ENCODE results near the gene CDCP2. TPM values are rescaled to one million over a fixed set of nuclear protein-coding genes. Genes with fewer than 3 reads are reported as not detected.

The CDCP2 gene
- total and polyA plus RNA-seq, 2 donors (not counting 1 experiment from before 2014, with no cell fraction given), result 0.25 TPM; not detected in 1

- peaks cover 0 to 30% of the 10 kb centered on the region in 2 experiments for H3K36me3 ChIP-seq (replicated peaks in 1 of 2; ENCODE audit: control extremely low read depth in 1 of 2, control insufficient read depth in 1 of 2, extremely low read depth in 1 of 2, insufficient read depth in 2 of 2, low read length in 1 of 2)
- ChIA-PET POLR2A (no interaction called here), CTCF (interaction anchor here (2.0 kb wide), 1 partner anchor 401 kb away, joined by 6 read pairs; no protein-coding TSS in a partner anchor)
- no peaks in the 10 kb centered on the region for H3K9me3 ChIP-seq (ENCODE audit: control extremely low read depth in 1 of 3, control insufficient read depth in 2 of 3, insufficient read depth in 1 of 3, low read length in 2 of 3)
- H2AFZ ChIP-seq (ENCODE audit: insufficient read depth, low read depth, low read length, poor library complexity, severe bottlenecking), result no peak overlapping the region
- Mint-ChIP-seq H3K27ac (no peak overlapping the region), H3K4me1 (no peaks in the 10 kb centered on the region), H3K9me3 (ENCODE audit: insufficient read depth) (no peaks in the 10 kb centered on the region), H3K4me3 (no peak overlapping the region), H3K27me3 (no peaks in the 10 kb centered on the region)
- no peak overlapping the region for H3K9ac ChIP-seq (ENCODE audit: low read length)
- 94% methylated on average over 2 of the region's 5 CpGs for WGBS (ENCODE audit: insufficient coverage)
- DNase-seq (no peak), ATAC-seq (ENCODE audit: low read depth) (no peak)
- no peaks in the 10 kb centered on the region for H3K27me3 ChIP-seq (replicated peaks in 1 of 4; ENCODE audit: control extremely low read depth in 1 of 4, control insufficient read depth in 3 of 4, insufficient read depth in 4 of 4, low read length in 3 of 4)
- H3K4me3 ChIP-seq (ENCODE audit: control extremely low read depth in 1 of 5, extremely low read depth in 1 of 5, insufficient read depth in 1 of 5, low read depth in 2 of 5, low read length in 4 of 5), result no peak overlapping the region
- TF ChIP-seq CTCF (IDR thresholded peaks at IDR 0.05), result no peak
- no peak for TF ChIP-seq EZH2 (IDR thresholded peaks at IDR 0.05; ENCODE audit: borderline replicate concordance, insufficient read depth, low read depth, low read length, poor library complexity, severe bottlenecking)
- no peaks in the 10 kb centered on the region for H4K20me1 ChIP-seq (ENCODE audit: control insufficient read depth, insufficient read depth, low read length, poor library complexity, severe bottlenecking)
- no peak overlapping the region for H3K4me2 ChIP-seq (replicated peaks; ENCODE audit: low read depth, low read length, poor library complexity, severe bottlenecking)
- no peak overlapping the region for H3K27ac ChIP-seq (ENCODE audit: low read length in 2 of 2)
- no peaks in the 10 kb centered on the region for H3K4me1 ChIP-seq (ENCODE audit: control insufficient read depth in 2 of 2, insufficient read depth in 2 of 2, low read length in 2 of 2)
- intact Hi-C loops (cut with micrococcal nuclease), result no loop called here
- H3K79me2 ChIP-seq (ENCODE audit: control insufficient read depth, insufficient read depth, low read length), result no peaks in the 10 kb centered on the region
Observed at GRCh38 chr1:54088385-54088784, 64.4 kb downstream of the CDCP2 start.

- Histone ChIP-seq H3K4me1 (ENCODE audit: control insufficient read depth in 2 of 2, insufficient read depth in 2 of 2, low read length in 2 of 2) (no peaks in the 10 kb centered on the region), H3K27ac (ENCODE audit: low read length in 2 of 2) (no peak overlapping the region), H3K27me3 (replicated peaks in 1 of 4; ENCODE audit: control extremely low read depth in 1 of 4, control insufficient read depth in 3 of 4, insufficient read depth in 4 of 4, low read length in 3 of 4) (no peaks in the 10 kb centered on the region), H3K9ac (ENCODE audit: low read length) (no peak overlapping the region), H3K4me2 (replicated peaks; ENCODE audit: low read depth, low read length, poor library complexity, severe bottlenecking) (no peak overlapping the region), H3K79me2 (ENCODE audit: control insufficient read depth, insufficient read depth, low read length) (no peaks in the 10 kb centered on the region), H2AFZ (ENCODE audit: insufficient read depth, low read depth, low read length, poor library complexity, severe bottlenecking) (no peak overlapping the region), H3K4me3 (ENCODE audit: control extremely low read depth in 1 of 5, extremely low read depth in 1 of 5, insufficient read depth in 1 of 5, low read depth in 2 of 5, low read length in 4 of 5) (no peak overlapping the region), H3K36me3 (replicated peaks in 1 of 2; ENCODE audit: control extremely low read depth in 1 of 2, control insufficient read depth in 1 of 2, extremely low read depth in 1 of 2, insufficient read depth in 2 of 2, low read length in 1 of 2) (peaks cover 0 to 29% of the 10 kb centered on the region in 2 experiments), H3K9me3 (ENCODE audit: control extremely low read depth in 1 of 3, control insufficient read depth in 2 of 3, insufficient read depth in 1 of 3, low read length in 2 of 3) (no peaks in the 10 kb centered on the region), H4K20me1 (ENCODE audit: control insufficient read depth, insufficient read depth, low read length, poor library complexity, severe bottlenecking) (no peaks in the 10 kb centered on the region)
- H3K9me3 Mint-ChIP-seq (ENCODE audit: insufficient read depth), result no peaks in the 10 kb centered on the region
- ChIA-PET POLR2A (no interaction called here), CTCF (interaction anchor here (2.0 kb wide), 1 partner anchor 403 kb away, joined by 6 read pairs; no protein-coding TSS in a partner anchor)
- H3K27ac Mint-ChIP-seq, result no peak overlapping the region
- ATAC-seq (ENCODE audit: low read depth), result no peak
- no peak for TF ChIP-seq EZH2 (IDR thresholded peaks at IDR 0.05; ENCODE audit: borderline replicate concordance, insufficient read depth, low read depth, low read length, poor library complexity, severe bottlenecking)
- TF ChIP-seq CTCF (IDR thresholded peaks at IDR 0.05), result no peak
- peaks cover 4% of the 10 kb centered on the region for H3K4me1 Mint-ChIP-seq
- H3K27me3 Mint-ChIP-seq, result no peaks in the 10 kb centered on the region
- H3K4me3 Mint-ChIP-seq, result no peak overlapping the region
- intact Hi-C loops (cut with micrococcal nuclease), result no loop called here
- WGBS (ENCODE audit: insufficient coverage), result 100% methylated on average over 1 of the region's 1 CpG
- DNase-seq, result no peak
Observed at GRCh38 chr1:54086754-54087153, 66.0 kb downstream of the CDCP2 start.
